ENCODE measurements around the gene SLC36A1.

Gene SLC36A1

GRCh38 chr5:151447174-151448037 lies at the start of gene SLC36A1:
SLC36A1 (plus strand) TSS chr5:151447603; CDS start chr5:151458793, 11,190 bp downstream.
- no peaks in the 10 kb centered on the region for H3K27me3 ChIP-seq (ENCODE audit: insufficient read depth, low read depth)
- peak within 1 kb of the TSS; percentile 78 for H2AFZ ChIP-seq (ENCODE audit: low read depth)
- no peaks in the 10 kb centered on the region; the same call in 1 of the 2 replicates for H3K79me2 ChIP-seq (ENCODE audit: insufficient read depth, low read depth)
- H3K9ac ChIP-seq, result peak within 1 kb of the TSS; percentile 56; the same call in 1 of the 2 replicates
- no peaks in the 10 kb centered on the region for H3K36me3 ChIP-seq (ENCODE audit: insufficient read depth)
- no peak within 1 kb of the TSS for H3K4me3 ChIP-seq (IDR thresholded peaks at IDR 0.05; ENCODE audit: insufficient read depth, low read depth, low read length)
- TF ChIP-seq, protein P1, sequence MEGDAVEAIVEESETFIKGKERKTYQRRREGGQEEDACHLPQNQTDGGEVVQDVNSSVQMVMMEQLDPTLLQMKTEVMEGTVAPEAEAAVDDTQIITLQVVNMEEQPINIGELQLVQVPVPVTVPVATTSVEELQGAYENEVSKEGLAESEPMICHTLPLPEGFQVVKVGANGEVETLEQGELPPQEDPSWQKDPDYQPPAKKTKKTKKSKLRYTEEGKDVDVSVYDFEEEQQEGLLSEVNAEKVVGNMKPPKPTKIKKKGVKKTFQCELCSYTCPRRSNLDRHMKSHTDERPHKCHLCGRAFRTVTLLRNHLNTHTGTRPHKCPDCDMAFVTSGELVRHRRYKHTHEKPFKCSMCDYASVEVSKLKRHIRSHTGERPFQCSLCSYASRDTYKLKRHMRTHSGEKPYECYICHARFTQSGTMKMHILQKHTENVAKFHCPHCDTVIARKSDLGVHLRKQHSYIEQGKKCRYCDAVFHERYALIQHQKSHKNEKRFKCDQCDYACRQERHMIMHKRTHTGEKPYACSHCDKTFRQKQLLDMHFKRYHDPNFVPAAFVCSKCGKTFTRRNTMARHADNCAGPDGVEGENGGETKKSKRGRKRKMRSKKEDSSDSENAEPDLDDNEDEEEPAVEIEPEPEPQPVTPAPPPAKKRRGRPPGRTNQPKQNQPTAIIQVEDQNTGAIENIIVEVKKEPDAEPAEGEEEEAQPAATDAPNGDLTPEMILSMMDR (conservative IDR thresholded peaks at IDR 0.05; ENCODE audit: low read depth, low read length), result peak; percentile 68
- H4K20me1 ChIP-seq (ENCODE audit: insufficient read depth), result no peaks in the 10 kb centered on the region
- H3K4me2 ChIP-seq, result peak within 1 kb of the TSS; percentile 49
- peaks cover 4% of the 10 kb centered on the region for H3K4me1 ChIP-seq (ENCODE audit: low read depth, poor library complexity, severe bottlenecking)
- no peak within 1 kb of the TSS for H3K27ac ChIP-seq

GRCh38 chr5:151405334-151406160 lies 41.9 kb upstream of the SLC36A1 start:
- no peak overlapping the region for H3K4me3 ChIP-seq (IDR thresholded peaks at IDR 0.05; ENCODE audit: insufficient read depth, low read depth, low read length)
- H3K79me2 ChIP-seq (ENCODE audit: insufficient read depth, low read depth), result no peaks in the 10 kb centered on the region
- no peaks in the 10 kb centered on the region for H3K36me3 ChIP-seq (ENCODE audit: insufficient read depth)
- no peak overlapping the region for H3K4me2 ChIP-seq
- H3K4me1 ChIP-seq (ENCODE audit: low read depth, poor library complexity, severe bottlenecking), result no peaks in the 10 kb centered on the region
- H3K27me3 ChIP-seq (ENCODE audit: insufficient read depth, low read depth), result no peaks in the 10 kb centered on the region
- TF ChIP-seq, protein P1 (conservative IDR thresholded peaks at IDR 0.05; ENCODE audit: low read depth, low read length), result no peak
- no peak overlapping the region for H3K9ac ChIP-seq
- no peak overlapping the region for H3K27ac ChIP-seq
- H2AFZ ChIP-seq (ENCODE audit: low read depth), result no peak overlapping the region
- H4K20me1 ChIP-seq (ENCODE audit: insufficient read depth), result no peaks in the 10 kb centered on the region

- Histone ChIP-seq H3K79me2 (ENCODE audit: insufficient read depth, low read depth) (no peaks in the 10 kb centered on the region), H2AFZ (ENCODE audit: low read depth) (no peak overlapping the region; the same call in 1 of the 2 replicates), H3K9ac (no peak overlapping the region), H3K27ac (no peak overlapping the region), H3K36me3 (ENCODE audit: insufficient read depth) (no peaks in the 10 kb centered on the region), H3K4me3 (IDR thresholded peaks at IDR 0.05; ENCODE audit: insufficient read depth, low read depth, low read length) (no peak overlapping the region), H4K20me1 (ENCODE audit: insufficient read depth) (no peaks in the 10 kb centered on the region), H3K27me3 (ENCODE audit: insufficient read depth, low read depth) (no peaks in the 10 kb centered on the region), H3K4me2 (no peak overlapping the region), H3K4me1 (ENCODE audit: low read depth, poor library complexity, severe bottlenecking) (no peaks in the 10 kb centered on the region)
- TF ChIP-seq, protein P1 (conservative IDR thresholded peaks at IDR 0.05; ENCODE audit: low read depth, low read length), result peak; percentile 29; the same call in 1 of the 2 replicates
Measured at GRCh38 chr5:151406322-151406947, 41.0 kb upstream of the SLC36A1 start.

DNA sequence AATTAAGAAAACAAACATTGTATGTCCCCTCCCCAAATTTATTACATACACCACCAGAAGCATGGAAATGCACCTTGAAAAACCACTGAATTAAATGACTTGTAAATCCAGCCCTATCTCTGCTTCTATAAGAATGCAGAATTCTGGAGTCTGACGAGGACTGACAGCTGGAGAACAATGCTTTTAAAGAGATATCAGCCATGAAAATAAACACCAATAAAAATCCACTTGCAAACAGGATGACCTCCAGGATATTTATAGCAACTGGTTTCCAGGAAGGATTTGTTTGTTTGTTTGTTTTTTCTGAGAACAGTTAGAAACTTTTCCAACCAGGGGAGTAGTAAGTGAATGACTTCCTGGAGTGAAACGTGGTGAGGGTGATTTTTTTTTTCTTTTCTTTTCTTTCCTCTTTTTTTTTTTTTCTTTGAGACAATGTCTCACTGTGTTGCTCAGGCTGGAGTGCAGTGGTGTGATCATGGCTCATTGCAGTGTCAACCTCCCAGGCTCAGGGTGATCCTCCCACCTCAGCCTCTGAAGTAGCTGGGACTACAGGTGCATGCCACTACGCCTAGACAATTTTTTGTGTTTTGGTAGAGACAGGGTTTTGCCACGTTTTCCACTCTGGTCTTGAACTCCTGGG lies 38.7 kb upstream of the SLC36A1 start:
- no peak overlapping the region for H3K4me3 ChIP-seq (IDR thresholded peaks at IDR 0.05; ENCODE audit: insufficient read depth, low read depth, low read length)
- H3K27ac ChIP-seq, result no peak overlapping the region
- H4K20me1 ChIP-seq (ENCODE audit: insufficient read depth), result no peaks in the 10 kb centered on the region
- TF ChIP-seq, protein P1 (conservative IDR thresholded peaks at IDR 0.05; ENCODE audit: low read depth, low read length), result no peak
- no peak overlapping the region for H2AFZ ChIP-seq (ENCODE audit: low read depth)
- no peak overlapping the region for H3K9ac ChIP-seq
- H3K4me2 ChIP-seq, result no peak overlapping the region
- no peaks in the 10 kb centered on the region for H3K79me2 ChIP-seq (ENCODE audit: insufficient read depth, low read depth)
- H3K36me3 ChIP-seq (ENCODE audit: insufficient read depth), result no peaks in the 10 kb centered on the region
- no peaks in the 10 kb centered on the region for H3K4me1 ChIP-seq (ENCODE audit: low read depth, poor library complexity, severe bottlenecking)
- H3K27me3 ChIP-seq (ENCODE audit: insufficient read depth, low read depth), result no peaks in the 10 kb centered on the region

Measured in KMS-11 (cell line).